Stimulated activated CD4-positive, alpha-beta T cell treated with anti-CD3 and anti-CD28 coated beads, Interleukin-15, amount 100 ng/mL, for 48 hours (primary cell): ENCODE measurements around the gene C1orf210.

Source experiments
- DNase-seq, 2 donors: peaks; one replicate each; pipeline ENCODE4 v3.0.0-alpha.2; 2020; ENCODE audit warnings: low read depth in 2 of 2

C1orf210 gene

GRCh38 chr1:43250351-43250761 is 35.0 kb downstream of the C1orf210 start:
- no peak for DNase-seq

- DNase-seq, result no peak
Observed at GRCh38 chr1:43247256-43247921, 38.0 kb downstream of the C1orf210 start.

- DNase-seq, result no peak
Observed at GRCh38 chr1:43246466-43247213, 38.7 kb downstream of the C1orf210 start.

GRCh38 chr1:43243299-43243698 is 42.1 kb downstream of the C1orf210 start:
- DNase-seq, result no peak

- DNase-seq, result no peak
Observed at GRCh38 chr1:43241413-43241836, 44.0 kb downstream of the C1orf210 start.

GRCh38 chr1:43239484-43239883 is 45.9 kb downstream of the C1orf210 start:
- DNase-seq, result no peak

GRCh38 chr1:43238991-43239469 is 46.4 kb downstream of the C1orf210 start:
- DNase-seq, result no peak

GRCh38 chr1:43238085-43238484 is 47.3 kb downstream of the C1orf210 start:
- peak in 1 of 2 donors; percentile 23 for DNase-seq

GRCh38 chr1:43237121-43237520 is 48.3 kb downstream of the C1orf210 start:
- no peak for DNase-seq

GRCh38 chr1:43235451-43236121 is 49.8 kb downstream of the C1orf210 start:
- DNase-seq, result no peak

- DNase-seq, result no peak
Observed at GRCh38 chr1:43235040-43235439, 50.3 kb downstream of the C1orf210 start.

- DNase-seq, result no peak
Observed at GRCh38 chr1:43234267-43234666, 51.1 kb downstream of the C1orf210 start.

- no peak for DNase-seq
Observed at GRCh38 chr1:43233631-43234030, 51.8 kb downstream of the C1orf210 start.

GRCh38 chr1:43232482-43232881 is 52.9 kb downstream of the C1orf210 start:
- no peak for DNase-seq

- DNase-seq, result no peak
Observed at GRCh38 chr1:43232074-43232473, 53.3 kb downstream of the C1orf210 start.
